ENCODE results near the gene FOXK1.

The FOXK1 gene

GRCh38 chr7:4760952-4761351, 78.9 kb downstream of the FOXK1 start:
- TF ChIP-seq ZNF48 (tag by site-specific recombination; IDR thresholded peaks at IDR 0.05) (no peak), ZBTB20 (tag by site-specific recombination; IDR thresholded peaks at IDR 0.05) (no peak), ZNF510 (tag by site-specific recombination; IDR thresholded peaks at IDR 0.05; ENCODE audit: insufficient replicate concordance) (no peak), ZNF248 (tag by site-specific recombination; IDR thresholded peaks at IDR 0.05) (no peak), ZNF555 (tag by site-specific recombination; conservative IDR thresholded peaks at IDR 0.05) (no peak), ZNF530 (tag by site-specific recombination; IDR thresholded peaks at IDR 0.05; ENCODE audit: low read depth) (no peak), ZBTB44 (tag by site-specific recombination; IDR thresholded peaks at IDR 0.05) (no peak), ZNF302 (tag by site-specific recombination; IDR thresholded peaks at IDR 0.05; ENCODE audit: low read depth) (no peak), ZNF18 (tag by site-specific recombination; IDR thresholded peaks at IDR 0.05) (no peak), ZNF501 (tag by site-specific recombination; IDR thresholded peaks at IDR 0.05) (no peak), ZNF830 (tag by site-specific recombination; IDR thresholded peaks at IDR 0.05; ENCODE audit: low read depth) (no peak), OVOL3 (tag by site-specific recombination; IDR thresholded peaks at IDR 0.05) (no peak), YY1 (tag by site-specific recombination; IDR thresholded peaks at IDR 0.05) (no peak), ZBTB49 (tag by site-specific recombination; IDR thresholded peaks at IDR 0.05; ENCODE audit: low read depth) (no peak), SALL2 (tag by site-specific recombination; IDR thresholded peaks at IDR 0.05; ENCODE audit: borderline replicate concordance) (no peak)
- TF ChIP-seq, protein P1, sequence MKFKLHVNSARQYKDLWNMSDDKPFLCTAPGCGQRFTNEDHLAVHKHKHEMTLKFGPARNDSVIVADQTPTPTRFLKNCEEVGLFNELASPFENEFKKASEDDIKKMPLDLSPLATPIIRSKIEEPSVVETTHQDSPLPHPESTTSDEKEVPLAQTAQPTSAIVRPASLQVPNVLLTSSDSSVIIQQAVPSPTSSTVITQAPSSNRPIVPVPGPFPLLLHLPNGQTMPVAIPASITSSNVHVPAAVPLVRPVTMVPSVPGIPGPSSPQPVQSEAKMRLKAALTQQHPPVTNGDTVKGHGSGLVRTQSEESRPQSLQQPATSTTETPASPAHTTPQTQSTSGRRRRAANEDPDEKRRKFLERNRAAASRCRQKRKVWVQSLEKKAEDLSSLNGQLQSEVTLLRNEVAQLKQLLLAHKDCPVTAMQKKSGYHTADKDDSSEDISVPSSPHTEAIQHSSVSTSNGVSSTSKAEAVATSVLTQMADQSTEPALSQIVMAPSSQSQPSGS (tag by site-specific recombination; IDR thresholded peaks at IDR 0.05; ENCODE audit: low read depth) = no peak
- TF ChIP-seq, protein P2, sequence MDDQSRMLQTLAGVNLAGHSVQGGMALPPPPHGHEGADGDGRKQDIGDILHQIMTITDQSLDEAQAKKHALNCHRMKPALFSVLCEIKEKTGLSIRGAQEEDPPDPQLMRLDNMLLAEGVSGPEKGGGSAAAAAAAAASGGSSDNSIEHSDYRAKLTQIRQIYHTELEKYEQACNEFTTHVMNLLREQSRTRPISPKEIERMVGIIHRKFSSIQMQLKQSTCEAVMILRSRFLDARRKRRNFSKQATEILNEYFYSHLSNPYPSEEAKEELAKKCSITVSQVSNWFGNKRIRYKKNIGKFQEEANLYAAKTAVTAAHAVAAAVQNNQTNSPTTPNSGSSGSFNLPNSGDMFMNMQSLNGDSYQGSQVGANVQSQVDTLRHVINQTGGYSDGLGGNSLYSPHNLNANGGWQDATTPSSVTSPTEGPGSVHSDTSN (CRISPR knock-in tag; IDR thresholded peaks at IDR 0.05) = no peak
- no peak overlapping the region for H3K27ac ChIP-seq (ENCODE audit: extremely low read depth, low read depth, low read length)
- POLR2A ChIA-PET = interaction anchor here (1.2 kb wide), 1 partner anchor 14 kb away, joined by 5 read pairs; the partner anchor contains the start of gene AP5Z1
- H3K4me1 ChIP-seq (ENCODE audit: control insufficient read depth, insufficient read depth, low read length) = no peaks in the 10 kb centered on the region
- CTCF ChIA-PET = no interaction called here
- H3K36me3 ChIP-seq (ENCODE audit: control insufficient read depth in 2 of 2, insufficient read depth in 1 of 2, low read length in 2 of 2) = peaks cover 21 to 89% of the 10 kb centered on the region in 2 experiments; a peak in 2 of 3 replicates
- no peak overlapping the region for H3K4me3 ChIP-seq (ENCODE audit: low read depth, low read length)
- H3K9me3 ChIP-seq (ENCODE audit: control insufficient read depth, insufficient read depth, low read depth, low read length) = no peaks in the 10 kb centered on the region
